RKO (cell line): ENCODE data around the gene IP6K1.
"Not testable (repeated sequence)": the region's sequence is repeated elsewhere in the genome, so short reads cannot be mapped to it uniquely, and the experiment has no call there.

Experiments used
- DNase-seq: peaks from one replicate; pipeline ENCODE4 v3.0.0-alpha.2; 2016; ENCODE audit warnings: low spot score

IP6K1 gene

GRCh38 chr3:49688338-49689045 is 97.8 kb downstream of the IP6K1 start:
- DNase-seq = not testable (repeated sequence)

- DNase-seq = not testable (repeated sequence)
Observed at GRCh38 chr3:49687424-49687795, 98.9 kb downstream of the IP6K1 start.

- not testable (repeated sequence) for DNase-seq
Observed at GRCh38 chr3:49686769-49687423, 99.4 kb downstream of the IP6K1 start.

GRCh38 chr3:49686346-49686745 is 100.0 kb downstream of the IP6K1 start:
- DNase-seq = not testable (repeated sequence)

GRCh38 chr3:49685846-49686245 is 100.5 kb downstream of the IP6K1 start:
- DNase-seq = not testable (repeated sequence)

GRCh38 chr3:49685103-49685502 is 101.2 kb downstream of the IP6K1 start:
- not testable (repeated sequence) for DNase-seq

GRCh38 chr3:49684453-49684852 is 101.9 kb downstream of the IP6K1 start:
- DNase-seq = not testable (repeated sequence)

GRCh38 chr3:49683162-49683561 is 103.2 kb downstream of the IP6K1 start:
- DNase-seq = no peak

GRCh38 chr3:49681543-49681942 is 104.8 kb downstream of the IP6K1 start:
- no peak for DNase-seq

GRCh38 chr3:49681232-49681522 is 105.2 kb downstream of the IP6K1 start:
- DNase-seq = no peak

- DNase-seq = no peak
Observed at GRCh38 chr3:49680493-49681231, 105.7 kb downstream of the IP6K1 start.

GRCh38 chr3:49675912-49676311 is 110.4 kb downstream of the IP6K1 start:
- DNase-seq = no peak

- peak; percentile 15 for DNase-seq
Observed at GRCh38 chr3:49674497-49674983, 111.8 kb downstream of the IP6K1 start.
